A549 (cell line): ENCODE data around the gene EIF4G1. TPM values are rescaled to one million over a fixed set of nuclear protein-coding genes. Genes with fewer than 3 reads are reported as not detected.

Experiments
- ATAC-seq, 2 experiments: fragments of 200-7000 bp in 1 of 2; fragments of >200 bp in 1 of 2; cut with Nextera tagmentation in 1 of 2; cut with Tn5 transposase in 1 of 2; 3 replicates each; pipeline versions ENCODE4 v1.8.0 to v1.9.1; 2018 to 2020; ENCODE audit warnings: mild to moderate bottlenecking in 1 of 2, moderate library complexity in 1 of 2
- CTCF ChIA-PET: fragments of 300-600 bp; sonication (Branson Sonifier 250); formaldehyde crosslinking; extraction: SDS; loops from one replicate; lab custom pipeline; 2021; ENCODE audit warnings: antibody characterized with exemption, inconsistent platforms; lab: Yijun Ruan, JAX
- POLR2A ChIA-PET: fragments of 350-600 bp; formaldehyde crosslinking; extraction: SDS; loops from one replicate; lab custom pipeline; 2021; ENCODE audit warnings: antibody characterized with exemption, inconsistent platforms; lab: Yijun Ruan, JAX
- DNase-seq, 2 experiments: peaks; one replicate each; pipeline versions ENCODE4 v3.0.0 to v3.0.0-alpha.2; 2011 to 2016; ENCODE audit warnings: low read depth in 1 of 2, low spot score in 1 of 2
- FAIRE-seq: peaks from 2 replicates; lab custom pipeline; 2011; peaks lifted over from hg19 to GRCh38; lab: Jason Lieb, UNC
- H3K27ac ChIP-seq, 2 experiments: fragments of >200 bp; sonication (Bioruptor Twin); formaldehyde crosslinking; 3 replicates each; pipeline ENCODE4 v1.5.1; 2016 to 2017
- H3K4me1 ChIP-seq: fragments of >200 bp; sonication (Bioruptor Twin); formaldehyde crosslinking; 3 replicates; pipeline ENCODE4 v1.6.1; 2016
- H3K4me2 ChIP-seq: fragments of >200 bp; sonication (Bioruptor Twin); formaldehyde crosslinking; 3 replicates; pipeline ENCODE4 v1.6.1; 2016
- H3K4me3 ChIP-seq: fragments of >200 bp; sonication (Bioruptor Twin); formaldehyde crosslinking; 3 replicates; pipeline ENCODE4 v1.5.1; 2016
- H3K9me3 ChIP-seq: fragments of >200 bp; sonication (Bioruptor Twin); formaldehyde crosslinking; 3 replicates; pipeline ENCODE4 v1.6.1; 2016
- BHLHE40 ChIP-seq: IDR thresholded peaks from 2 replicates; pipeline ENCODE4 v1.6.1; 2012; ENCODE audit warnings: low read depth, low read length, inconsistent platforms
- CBX2 ChIP-seq: fragments of 200-600 bp; sonication (generic); IDR thresholded peaks from 2 replicates; pipeline ENCODE4 v1.6.1; 2016; ENCODE audit warnings: low read depth, mild to moderate bottlenecking, borderline replicate concordance
- EHF ChIP-seq: fragments of 250-450 bp; sonication (Bioruptor Pico); IDR thresholded peaks from 2 replicates; pipeline ENCODE4 v1.5.0; 2020; ENCODE audit warnings: mild to moderate bottlenecking
- EP300 ChIP-seq, 2 experiments: fragments of >200 bp; sonication (Bioruptor Twin); formaldehyde crosslinking; IDR thresholded peaks; 2 replicates in 1 of 2; 3 replicates in 1 of 2; pipeline ENCODE4 v1.6.1; 2016 to 2017
- ESRRA ChIP-seq: fragments of 150-350 bp; IDR thresholded peaks from 2 replicates; pipeline ENCODE4 v1.6.1; 2014; ENCODE audit warnings: mild to moderate bottlenecking, low read length, borderline replicate concordance
- FOXS1 ChIP-seq: fragments of 250-450 bp; sonication (Bioruptor Pico); IDR thresholded peaks from 2 replicates; pipeline ENCODE4 v1.5.0; 2020; ENCODE audit warnings: mild to moderate bottlenecking, moderate library complexity
- GATA3 ChIP-seq: IDR thresholded peaks from 2 replicates; pipeline ENCODE4 v1.6.1; 2012; ENCODE audit warnings: borderline replicate concordance
- HOXA7 ChIP-seq: fragments of 250-450 bp; sonication (Bioruptor Pico); IDR thresholded peaks from 2 replicates; pipeline ENCODE4 v1.5.0; 2020; ENCODE audit warnings: mild to moderate bottlenecking, moderate library complexity
- KDM1A ChIP-seq: fragments of 200-600 bp; sonication (generic); IDR thresholded peaks from 2 replicates; pipeline ENCODE4 v1.6.1; 2016; ENCODE audit warnings: low read depth, mild to moderate bottlenecking
- MYC ChIP-seq: IDR thresholded peaks from 2 replicates; pipeline ENCODE4 v1.6.1; 2012; ENCODE audit warnings: mild to moderate bottlenecking, inconsistent platforms, low read length, improper control_type of control experiment, borderline replicate concordance
- POLR2A ChIP-seq: IDR thresholded peaks from 2 replicates; pipeline ENCODE4 v1.6.1; 2012; ENCODE audit warnings: mild to moderate bottlenecking, low read length
- RAD21 ChIP-seq, 2 experiments: fragments of >200 bp in 1 of 2; sonication (Bioruptor Twin) in 1 of 2; formaldehyde crosslinking in 1 of 2; IDR thresholded peaks in 1 of 2; conservative IDR thresholded peaks in 1 of 2; 2 replicates in 1 of 2; 3 replicates in 1 of 2; pipeline ENCODE4 v1.6.1; 2012 to 2018; ENCODE audit warnings: inconsistent platforms in 1 of 2
- SMC3 ChIP-seq: fragments of >200 bp; sonication (Bioruptor Twin); formaldehyde crosslinking; IDR thresholded peaks from 3 replicates; pipeline ENCODE4 v1.6.1; 2018; ENCODE audit warnings: inconsistent platforms
- ZFP36 ChIP-seq: fragments of 450-650 bp; IDR thresholded peaks from 2 replicates; pipeline ENCODE4 v1.6.1; 2014; ENCODE audit warnings: borderline replicate concordance; ENCODE audit not compliant: partially characterized antibody
- WGBS: methylation state at CpG from one replicate; pipeline ENCODE4 v1.1.6; 2017; ENCODE audit errors: missing lambda C conversion rate; 5-methylcytosine and 5-hydroxymethylcytosine counted together
- polyA plus RNA-seq, 4 experiments: library from polyadenylated mRNA; depleted of rRNA in 3 of 4; stranded (reverse); fragments of >200 nt; fragmentation: RNase III in 1 of 4; extraction: RNeasy Plus Mini Kit Qiagen cat#74134 plus additional on column Dnase treatment in 1 of 4; gene quantifications; 2 replicates in 3 of 4; 3 replicates in 1 of 4; pipeline ENCODE4 v1.2.3, GENCODE V29; 2011 to 2017
- TF ChIP-seq, protein P1 (sequence below): IDR thresholded peaks from 2 replicates; pipeline ENCODE4 v1.6.1; 2012; ENCODE audit warnings: low read depth, borderline replicate concordance
- TF ChIP-seq, protein P2 (sequence below): fragments of >200 bp; sonication (Bioruptor Twin); formaldehyde crosslinking; IDR thresholded peaks from 3 replicates; pipeline ENCODE4 v1.6.1; 2016
- TF ChIP-seq, protein P3 (sequence below): fragments of >200 bp; sonication (Bioruptor Twin); formaldehyde crosslinking; IDR thresholded peaks from 3 replicates; pipeline ENCODE4 v1.5.1; 2016
- TF ChIP-seq, protein P4 (sequence below): IDR thresholded peaks from 2 replicates; pipeline ENCODE4 v1.6.1; 2012
- TF ChIP-seq, protein P5 (sequence below): IDR thresholded peaks from 2 replicates; pipeline ENCODE4 v1.6.1; 2012
- TF ChIP-seq, protein P6 (sequence below): fragments of 150-350 bp; IDR thresholded peaks from 2 replicates; pipeline ENCODE4 v1.6.1; 2014; ENCODE audit warnings: low read depth, mild to moderate bottlenecking, low read length

The EIF4G1 gene
- polyA plus RNA-seq, 2 of the 4 experiments (the other 2 are of a cell fraction) = 152 to 248 TPM

DNA sequence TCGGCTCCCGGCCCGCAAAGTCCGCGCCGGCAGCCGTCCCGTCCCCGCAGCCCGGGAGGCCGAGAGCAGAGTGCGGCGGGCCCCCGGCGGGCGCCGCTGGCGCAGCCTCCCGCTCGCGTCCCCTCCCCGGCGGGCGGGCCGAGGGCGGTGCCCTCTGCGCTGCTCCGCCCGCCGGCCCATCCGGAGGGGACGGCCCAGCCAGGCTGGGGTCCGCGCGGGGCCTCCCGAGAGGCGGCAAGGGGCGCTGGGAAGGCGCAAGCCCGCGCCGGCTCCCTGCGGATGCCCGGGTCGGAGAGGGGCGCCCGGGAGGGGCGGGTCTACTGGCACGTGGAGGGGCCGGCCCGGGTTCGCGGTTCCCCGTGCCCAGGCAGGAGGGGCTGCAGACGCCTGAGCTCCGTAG lies 47.1 kb downstream of the EIF4G1 start, which contains the start of the genes CLCN2 and POLR2H:
TSS of gene CLCN2 (minus strand) at position 74 of the 400 bp plus-strand sequence. CDS start 126 bp downstream, outside the sequence.
TSS of gene POLR2H (plus strand) at position 179 of the 400 bp plus-strand sequence. CDS start 1,783 bp downstream, outside the sequence.
- Histone ChIP-seq H3K4me3 (peak within 1 kb of the TSS; percentile 79), H3K27ac (peak within 1 kb of the TSS; percentile 94 to 97), H3K9me3 (no peaks in the 10 kb centered on the region), H3K4me2 (peak within 1 kb of the TSS; percentile 97), H3K4me1 (peaks cover 20% of the 10 kb centered on the region)
- POLR2A ChIA-PET = interaction anchor here (0.9 to 1.4 kb wide), 3 partner anchors 10 to 18 kb away, joined by 3 to 4 read pairs (median 3); no protein-coding TSS in a partner anchor
- TF ChIP-seq, protein P1, sequence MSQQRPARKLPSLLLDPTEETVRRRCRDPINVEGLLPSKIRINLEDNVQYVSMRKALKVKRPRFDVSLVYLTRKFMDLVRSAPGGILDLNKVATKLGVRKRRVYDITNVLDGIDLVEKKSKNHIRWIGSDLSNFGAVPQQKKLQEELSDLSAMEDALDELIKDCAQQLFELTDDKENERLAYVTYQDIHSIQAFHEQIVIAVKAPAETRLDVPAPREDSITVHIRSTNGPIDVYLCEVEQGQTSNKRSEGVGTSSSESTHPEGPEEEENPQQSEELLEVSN = no peak
- no peak for TF ChIP-seq GATA3
- TF ChIP-seq CBX2 = no peak
- TF ChIP-seq POLR2A = peak; percentile 54
- no peak for TF ChIP-seq EP300 (IDR thresholded peaks at IDR 0.05)
- TF ChIP-seq RAD21 (conservative IDR thresholded peaks at IDR 0.05 in 1 of 2, IDR thresholded peaks at IDR 0.05 in 1 of 2) = no peak
- 0 out of 2 replicates have a peak, but pooled peaks have one; percentile 39 for TF ChIP-seq MYC
- TF ChIP-seq, protein P2, sequence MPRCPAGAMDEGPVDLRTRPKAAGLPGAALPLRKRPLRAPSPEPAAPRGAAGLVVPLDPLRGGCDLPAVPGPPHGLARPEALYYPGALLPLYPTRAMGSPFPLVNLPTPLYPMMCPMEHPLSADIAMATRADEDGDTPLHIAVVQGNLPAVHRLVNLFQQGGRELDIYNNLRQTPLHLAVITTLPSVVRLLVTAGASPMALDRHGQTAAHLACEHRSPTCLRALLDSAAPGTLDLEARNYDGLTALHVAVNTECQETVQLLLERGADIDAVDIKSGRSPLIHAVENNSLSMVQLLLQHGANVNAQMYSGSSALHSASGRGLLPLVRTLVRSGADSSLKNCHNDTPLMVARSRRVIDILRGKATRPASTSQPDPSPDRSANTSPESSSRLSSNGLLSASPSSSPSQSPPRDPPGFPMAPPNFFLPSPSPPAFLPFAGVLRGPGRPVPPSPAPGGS = 0 out of 3 replicates have a peak, but pooled peaks have one; percentile 44
- TF ChIP-seq KDM1A = no peak
- WGBS = no CpG with 5 or more reads among the region's 56 CpGs
- peak in 1 of 2 experiments; percentile 28 for DNase-seq
- ATAC-seq = peak; percentile 48 to 56
- no peak for FAIRE-seq
- CTCF ChIA-PET = interaction anchor here (0.9 to 1.6 kb wide), 4 partner anchors 8 to 26 kb away, joined by 3 to 5 read pairs (median 3); no protein-coding TSS in a partner anchor

DNA sequence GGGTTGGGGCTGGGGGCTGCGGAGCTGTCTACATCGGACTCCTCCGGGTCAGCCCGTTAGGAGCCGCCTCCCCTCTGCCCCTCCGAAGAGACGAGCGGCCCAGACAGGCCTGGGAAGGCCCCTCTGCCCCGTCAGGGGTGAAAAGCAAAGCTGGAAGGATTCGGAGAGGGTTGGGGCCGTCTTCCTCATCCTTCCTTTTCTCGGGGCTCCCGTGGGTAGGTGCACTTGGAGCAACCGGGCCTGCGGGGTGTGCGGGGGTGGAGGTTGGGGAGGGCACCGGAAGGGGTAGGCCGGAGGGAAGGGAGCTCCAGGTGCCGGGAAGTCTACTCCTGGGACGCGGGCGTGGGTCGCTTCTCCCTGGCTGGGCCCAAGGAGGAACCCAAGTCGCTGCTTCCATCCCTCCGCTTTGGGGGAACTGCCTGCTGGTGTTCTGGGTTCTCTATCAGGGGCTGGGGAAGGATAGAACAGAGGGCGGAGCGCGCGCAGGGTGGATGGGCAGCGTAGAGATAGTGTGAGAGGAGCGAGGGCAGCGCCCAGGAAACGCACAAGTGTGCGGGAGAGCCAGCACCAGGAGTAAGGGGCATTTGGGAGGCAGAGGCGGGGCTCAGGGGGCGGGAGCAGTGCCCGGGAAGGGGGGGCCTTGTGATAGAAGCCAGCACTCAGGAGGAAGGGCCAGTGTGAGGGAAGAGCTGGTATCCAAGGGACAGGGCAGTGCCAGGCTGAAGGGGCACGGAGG lies 47.7 kb downstream of the EIF4G1 start:
- ChIA-PET CTCF (interaction anchor here (0.5 to 1.6 kb wide), 9 partner anchors 8 to 418 kb away, joined by 3 to 5 read pairs (median 3); partner anchors contain the start of gene FAM131A), POLR2A (interaction anchor here (0.6 to 1.4 kb wide), 7 partner anchors 10 to 1293 kb away, joined by 3 to 4 read pairs (median 3); no protein-coding TSS in a partner anchor)
- Histone ChIP-seq H3K27ac (peak overlapping the region; percentile 94 to 97), H3K4me3 (peak overlapping the region; percentile 79), H3K4me1 (peaks cover 20% of the 10 kb centered on the region), H3K9me3 (no peaks in the 10 kb centered on the region), H3K4me2 (peak overlapping the region; percentile 97)
- TF ChIP-seq SMC3 (no peak), POLR2A (peak; percentile 64)
- FAIRE-seq (no peak), DNase-seq (peak; percentile 36 to 81), ATAC-seq (peak; percentile 62 to 69)
- WGBS = 2% methylated on average over 27 of the region's 38 CpGs

DNA sequence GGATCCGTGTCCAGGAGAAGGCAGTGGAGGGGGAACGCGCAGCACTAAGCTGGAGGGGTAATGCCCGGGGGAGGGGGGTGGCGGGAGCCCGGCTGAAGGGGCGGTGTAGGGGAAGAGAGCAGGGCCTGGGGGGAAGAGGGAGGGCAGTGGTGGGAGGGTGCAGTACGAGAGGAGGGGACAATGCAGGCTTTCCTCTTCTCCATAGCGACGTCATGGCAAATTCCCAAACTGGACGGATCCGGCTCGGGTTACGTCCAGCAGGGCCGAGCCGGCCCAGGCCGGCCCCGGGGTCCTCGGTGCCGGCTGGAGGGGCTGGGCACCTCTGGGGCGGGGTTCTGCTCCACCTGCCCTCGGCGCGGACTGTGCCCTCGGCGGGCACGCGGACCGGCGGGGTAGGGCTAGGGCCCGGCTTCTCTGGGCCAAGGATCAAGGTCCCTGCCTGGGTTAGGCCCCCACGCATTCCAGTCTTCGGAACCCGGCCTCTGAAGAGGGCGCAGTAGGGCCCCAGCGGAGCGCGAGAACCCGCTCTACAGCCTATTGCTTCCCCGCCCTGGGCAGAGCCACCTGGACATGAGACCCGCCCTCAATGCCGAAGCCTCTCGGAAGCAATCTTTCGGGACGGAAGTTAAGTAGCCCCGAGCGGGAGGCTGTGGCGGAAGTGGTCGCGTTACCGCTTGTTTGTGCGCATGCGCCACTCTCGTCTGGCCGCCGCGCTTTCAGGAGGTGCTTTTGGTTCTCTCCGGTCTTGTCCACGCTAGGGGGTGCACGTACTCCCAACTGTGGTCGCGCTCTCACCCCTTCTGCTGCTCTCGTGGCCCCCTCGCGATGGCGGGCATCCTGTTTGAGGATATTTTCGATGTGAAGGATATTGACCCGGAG lies 48.5 kb downstream of the EIF4G1 start:
- Histone ChIP-seq H3K4me1 (peaks cover 20% of the 10 kb centered on the region), H3K4me3 (peak overlapping the region; percentile 79), H3K27ac (peak overlapping the region; percentile 94 to 97), H3K4me2 (peak overlapping the region; percentile 97), H3K9me3 (no peaks in the 10 kb centered on the region)
- ATAC-seq (peak; percentile 67 to 86), FAIRE-seq (no peak), DNase-seq (peak; percentile 78 to 97)
- ChIA-PET CTCF (interaction anchor here (0.6 to 1.6 kb wide), 13 partner anchors 9 to 247 kb away, joined by 3 to 5 read pairs (median 3); partner anchors contain the start of genes FAM131A and THPO), POLR2A (interaction anchor here (0.6 to 1.4 kb wide), 5 partner anchors 12 to 1294 kb away, joined by 3 to 4 read pairs (median 3); no protein-coding TSS in a partner anchor)
- WGBS = under 1% methylated on average over 12 of the region's 68 CpGs
- TF ChIP-seq ZFP36 (no peak), POLR2A (peak; percentile 66), BHLHE40 (no peak), MYC (0 out of 2 replicates have a peak, but pooled peaks have one; percentile 9), KDM1A (no peak), HOXA7 (CRISPR knock-in tag) (no peak), EHF (CRISPR knock-in tag) (no peak), ESRRA (no peak), FOXS1 (CRISPR knock-in tag) (no peak), CBX2 (no peak)
- TF ChIP-seq, protein P3, sequence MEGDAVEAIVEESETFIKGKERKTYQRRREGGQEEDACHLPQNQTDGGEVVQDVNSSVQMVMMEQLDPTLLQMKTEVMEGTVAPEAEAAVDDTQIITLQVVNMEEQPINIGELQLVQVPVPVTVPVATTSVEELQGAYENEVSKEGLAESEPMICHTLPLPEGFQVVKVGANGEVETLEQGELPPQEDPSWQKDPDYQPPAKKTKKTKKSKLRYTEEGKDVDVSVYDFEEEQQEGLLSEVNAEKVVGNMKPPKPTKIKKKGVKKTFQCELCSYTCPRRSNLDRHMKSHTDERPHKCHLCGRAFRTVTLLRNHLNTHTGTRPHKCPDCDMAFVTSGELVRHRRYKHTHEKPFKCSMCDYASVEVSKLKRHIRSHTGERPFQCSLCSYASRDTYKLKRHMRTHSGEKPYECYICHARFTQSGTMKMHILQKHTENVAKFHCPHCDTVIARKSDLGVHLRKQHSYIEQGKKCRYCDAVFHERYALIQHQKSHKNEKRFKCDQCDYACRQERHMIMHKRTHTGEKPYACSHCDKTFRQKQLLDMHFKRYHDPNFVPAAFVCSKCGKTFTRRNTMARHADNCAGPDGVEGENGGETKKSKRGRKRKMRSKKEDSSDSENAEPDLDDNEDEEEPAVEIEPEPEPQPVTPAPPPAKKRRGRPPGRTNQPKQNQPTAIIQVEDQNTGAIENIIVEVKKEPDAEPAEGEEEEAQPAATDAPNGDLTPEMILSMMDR = peak; percentile 41
- TF ChIP-seq, protein P4, sequence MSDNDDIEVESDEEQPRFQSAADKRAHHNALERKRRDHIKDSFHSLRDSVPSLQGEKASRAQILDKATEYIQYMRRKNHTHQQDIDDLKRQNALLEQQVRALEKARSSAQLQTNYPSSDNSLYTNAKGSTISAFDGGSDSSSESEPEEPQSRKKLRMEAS = peak; percentile 81
- TF ChIP-seq, protein P5, sequence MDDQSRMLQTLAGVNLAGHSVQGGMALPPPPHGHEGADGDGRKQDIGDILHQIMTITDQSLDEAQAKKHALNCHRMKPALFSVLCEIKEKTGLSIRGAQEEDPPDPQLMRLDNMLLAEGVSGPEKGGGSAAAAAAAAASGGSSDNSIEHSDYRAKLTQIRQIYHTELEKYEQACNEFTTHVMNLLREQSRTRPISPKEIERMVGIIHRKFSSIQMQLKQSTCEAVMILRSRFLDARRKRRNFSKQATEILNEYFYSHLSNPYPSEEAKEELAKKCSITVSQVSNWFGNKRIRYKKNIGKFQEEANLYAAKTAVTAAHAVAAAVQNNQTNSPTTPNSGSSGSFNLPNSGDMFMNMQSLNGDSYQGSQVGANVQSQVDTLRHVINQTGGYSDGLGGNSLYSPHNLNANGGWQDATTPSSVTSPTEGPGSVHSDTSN = peak; percentile 78
- TF ChIP-seq, protein P6, sequence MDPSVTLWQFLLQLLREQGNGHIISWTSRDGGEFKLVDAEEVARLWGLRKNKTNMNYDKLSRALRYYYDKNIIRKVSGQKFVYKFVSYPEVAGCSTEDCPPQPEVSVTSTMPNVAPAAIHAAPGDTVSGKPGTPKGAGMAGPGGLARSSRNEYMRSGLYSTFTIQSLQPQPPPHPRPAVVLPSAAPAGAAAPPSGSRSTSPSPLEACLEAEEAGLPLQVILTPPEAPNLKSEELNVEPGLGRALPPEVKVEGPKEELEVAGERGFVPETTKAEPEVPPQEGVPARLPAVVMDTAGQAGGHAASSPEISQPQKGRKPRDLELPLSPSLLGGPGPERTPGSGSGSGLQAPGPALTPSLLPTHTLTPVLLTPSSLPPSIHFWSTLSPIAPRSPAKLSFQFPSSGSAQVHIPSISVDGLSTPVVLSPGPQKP = no peak
